Liver (tissue), 3 donors: ENCODE measurements around the gene CCNB3.

Experiments
- CTCF ChIP-seq: fragments of 150-350 bp; IDR thresholded peaks from 2 replicates; pipeline ENCODE4 v1.5.1; 2017; ENCODE audit warnings: improper control_type of control experiment, low read depth, low read length; ENCODE audit not compliant: missing input control
- FOXA1 ChIP-seq: IDR thresholded peaks from 2 replicates; pipeline ENCODE4 v1.6.1; 2016; ENCODE audit warnings: antibody characterized with exemption
- FOXA2 ChIP-seq: IDR thresholded peaks from 2 replicates; pipeline ENCODE4 v1.6.1; 2016; ENCODE audit warnings: antibody characterized with exemption
- GABPA ChIP-seq, 2 donors: IDR thresholded peaks in 1 of 2; conservative IDR thresholded peaks in 1 of 2; 2 replicates each; pipeline ENCODE4 v1.6.1; 2016; ENCODE audit warnings: antibody characterized with exemption in 2 of 2, mild to moderate bottlenecking in 1 of 2, moderate library complexity in 1 of 2
- MAX ChIP-seq: IDR thresholded peaks from 2 replicates; pipeline ENCODE4 v1.6.1; 2016; ENCODE audit warnings: antibody characterized with exemption
- RAD21 ChIP-seq, 2 donors: IDR thresholded peaks; 2 replicates each; pipeline ENCODE4 v1.6.1; 2016; ENCODE audit warnings: antibody characterized with exemption in 2 of 2, mild to moderate bottlenecking in 2 of 2
- REST ChIP-seq: IDR thresholded peaks from 2 replicates; pipeline ENCODE4 v1.6.1; 2016; ENCODE audit warnings: antibody characterized with exemption, mild to moderate bottlenecking
- RXRA ChIP-seq, 2 donors: IDR thresholded peaks; 2 replicates each; pipeline ENCODE4 v1.6.1; 2017 to 2018; ENCODE audit warnings: antibody characterized with exemption in 2 of 2, mild to moderate bottlenecking in 1 of 2
- SP1 ChIP-seq: IDR thresholded peaks from 2 replicates; pipeline ENCODE4 v1.6.1; 2018; ENCODE audit warnings: antibody characterized with exemption, mild to moderate bottlenecking
- TAF1 ChIP-seq: conservative IDR thresholded peaks from 2 replicates; pipeline ENCODE4 v1.6.1; 2016; ENCODE audit warnings: antibody characterized with exemption, mild to moderate bottlenecking
- donor health status: healthy.
- donor health status: healthy.

- TF ChIP-seq CTCF (no peak), REST (no peak), FOXA1 (no peak), MAX (no peak), TAF1 (no peak), SP1 (no peak), GABPA (IDR thresholded peaks at IDR 0.05 in 1 of 2, conservative IDR thresholded peaks at IDR 0.05 in 1 of 2) (no peak), FOXA2 (no peak), RAD21 (IDR thresholded peaks at IDR 0.05) (no peak), RXRA (IDR thresholded peaks at IDR 0.05) (no peak)
These were observed 15.5 kb upstream of the CCNB3 start for GRCh38 chrX:50188859-50189600.
